Measurements from ENCODE around the gene TMEM158. TPM values are rescaled to one million over a fixed set of nuclear protein-coding genes. Genes with fewer than 3 reads are reported as not detected.

The TMEM158 gene
- total RNA-seq, 1 donor: 9.0 TPM

GRCh38 chr3:45261333-45262110 is 35.4 kb upstream of the TMEM158 start:
- DNase-seq (ENCODE audit: insufficient read length, low spot score, missing footprints): peak; percentile 6
- Histone ChIP-seq H3K27ac (ENCODE audit: low read depth, low read length) (no peak overlapping the region), H3K9me3 (ENCODE audit: low read depth, low read length) (no peaks in the 10 kb centered on the region), H3K4me2 (ENCODE audit: insufficient read depth, low read length) (no peak overlapping the region), H3K36me3 (ENCODE audit: insufficient read depth, low read length) (no peaks in the 10 kb centered on the region), H3K4me1 (ENCODE audit: insufficient read depth, low read length) (no peaks in the 10 kb centered on the region), H3K27me3 (ENCODE audit: insufficient read depth, low read length) (peaks cover 13% of the 10 kb centered on the region), H3K79me2 (ENCODE audit: insufficient read depth, low read length) (no peaks in the 10 kb centered on the region), H3K4me3 (ENCODE audit: insufficient read depth, low read length) (no peak overlapping the region), H2AFZ (ENCODE audit: low read length) (no peak overlapping the region), H4K20me1 (ENCODE audit: insufficient read depth, low read length) (no peaks in the 10 kb centered on the region)
- TF ChIP-seq, protein P1, sequence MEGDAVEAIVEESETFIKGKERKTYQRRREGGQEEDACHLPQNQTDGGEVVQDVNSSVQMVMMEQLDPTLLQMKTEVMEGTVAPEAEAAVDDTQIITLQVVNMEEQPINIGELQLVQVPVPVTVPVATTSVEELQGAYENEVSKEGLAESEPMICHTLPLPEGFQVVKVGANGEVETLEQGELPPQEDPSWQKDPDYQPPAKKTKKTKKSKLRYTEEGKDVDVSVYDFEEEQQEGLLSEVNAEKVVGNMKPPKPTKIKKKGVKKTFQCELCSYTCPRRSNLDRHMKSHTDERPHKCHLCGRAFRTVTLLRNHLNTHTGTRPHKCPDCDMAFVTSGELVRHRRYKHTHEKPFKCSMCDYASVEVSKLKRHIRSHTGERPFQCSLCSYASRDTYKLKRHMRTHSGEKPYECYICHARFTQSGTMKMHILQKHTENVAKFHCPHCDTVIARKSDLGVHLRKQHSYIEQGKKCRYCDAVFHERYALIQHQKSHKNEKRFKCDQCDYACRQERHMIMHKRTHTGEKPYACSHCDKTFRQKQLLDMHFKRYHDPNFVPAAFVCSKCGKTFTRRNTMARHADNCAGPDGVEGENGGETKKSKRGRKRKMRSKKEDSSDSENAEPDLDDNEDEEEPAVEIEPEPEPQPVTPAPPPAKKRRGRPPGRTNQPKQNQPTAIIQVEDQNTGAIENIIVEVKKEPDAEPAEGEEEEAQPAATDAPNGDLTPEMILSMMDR (IDR thresholded peaks at IDR 0.05; ENCODE audit: extremely low read depth, low read depth, low read length): no peak

GRCh38 chr3:45259133-45259532 is 33.0 kb upstream of the TMEM158 start:
- Histone ChIP-seq H3K36me3 (ENCODE audit: insufficient read depth, low read length) (no peaks in the 10 kb centered on the region), H3K9me3 (ENCODE audit: low read depth, low read length) (no peaks in the 10 kb centered on the region), H2AFZ (ENCODE audit: low read length) (no peak overlapping the region), H3K4me3 (ENCODE audit: insufficient read depth, low read length) (no peak overlapping the region), H4K20me1 (ENCODE audit: insufficient read depth, low read length) (no peaks in the 10 kb centered on the region), H3K27ac (ENCODE audit: low read depth, low read length) (no peak overlapping the region), H3K79me2 (ENCODE audit: insufficient read depth, low read length) (no peaks in the 10 kb centered on the region), H3K4me2 (ENCODE audit: insufficient read depth, low read length) (no peak overlapping the region), H3K4me1 (ENCODE audit: insufficient read depth, low read length) (no peaks in the 10 kb centered on the region), H3K27me3 (ENCODE audit: insufficient read depth, low read length) (peaks cover 13% of the 10 kb centered on the region)
- DNase-seq (ENCODE audit: insufficient read length, low spot score, missing footprints): no peak
- TF ChIP-seq, protein P1 (IDR thresholded peaks at IDR 0.05; ENCODE audit: extremely low read depth, low read depth, low read length): no peak

- Histone ChIP-seq H2AFZ (ENCODE audit: low read length) (no peak overlapping the region), H3K9me3 (ENCODE audit: low read depth, low read length) (no peaks in the 10 kb centered on the region), H4K20me1 (ENCODE audit: insufficient read depth, low read length) (no peaks in the 10 kb centered on the region), H3K79me2 (ENCODE audit: insufficient read depth, low read length) (no peaks in the 10 kb centered on the region), H3K4me2 (ENCODE audit: insufficient read depth, low read length) (no peak overlapping the region), H3K27ac (ENCODE audit: low read depth, low read length) (no peak overlapping the region), H3K27me3 (ENCODE audit: insufficient read depth, low read length) (peaks cover 13% of the 10 kb centered on the region), H3K4me1 (ENCODE audit: insufficient read depth, low read length) (no peaks in the 10 kb centered on the region), H3K4me3 (ENCODE audit: insufficient read depth, low read length) (no peak overlapping the region), H3K36me3 (ENCODE audit: insufficient read depth, low read length) (no peaks in the 10 kb centered on the region)
- TF ChIP-seq, protein P1 (IDR thresholded peaks at IDR 0.05; ENCODE audit: extremely low read depth, low read depth, low read length): no peak
- DNase-seq (ENCODE audit: insufficient read length, low spot score, missing footprints): no peak
Observed at GRCh38 chr3:45258317-45258716, 32.2 kb upstream of the TMEM158 start.

- DNase-seq (ENCODE audit: insufficient read length, low spot score, missing footprints): no peak
- TF ChIP-seq, protein P1 (IDR thresholded peaks at IDR 0.05; ENCODE audit: extremely low read depth, low read depth, low read length): no peak
- Histone ChIP-seq H3K79me2 (ENCODE audit: insufficient read depth, low read length) (no peaks in the 10 kb centered on the region), H3K27me3 (ENCODE audit: insufficient read depth, low read length) (no peaks in the 10 kb centered on the region), H3K4me3 (ENCODE audit: insufficient read depth, low read length) (no peak overlapping the region), H3K9me3 (ENCODE audit: low read depth, low read length) (no peaks in the 10 kb centered on the region), H3K4me1 (ENCODE audit: insufficient read depth, low read length) (no peaks in the 10 kb centered on the region), H4K20me1 (ENCODE audit: insufficient read depth, low read length) (no peaks in the 10 kb centered on the region), H2AFZ (ENCODE audit: low read length) (peak overlapping the region; percentile 31), H3K4me2 (ENCODE audit: insufficient read depth, low read length) (no peak overlapping the region), H3K36me3 (ENCODE audit: insufficient read depth, low read length) (no peaks in the 10 kb centered on the region), H3K27ac (ENCODE audit: low read depth, low read length) (no peak overlapping the region)
Observed at GRCh38 chr3:45253316-45253715, 27.2 kb upstream of the TMEM158 start.

Data from osteoblast (primary cell).